Right lobe of liver (tissue), 6 donors: ENCODE results near the gene RIMS1. TPM values are rescaled to one million over a fixed set of nuclear protein-coding genes. Genes with fewer than 3 reads are reported as not detected.

Experiments
- ATAC-seq, 4 donors: fragments of 200-7000 bp; cut with Tn5 transposase; one replicate each; pipeline ENCODE4 v1.9.1; 2020; ENCODE audit warnings: mild to moderate bottlenecking in 4 of 4, moderate library complexity in 4 of 4
- DNase-seq, 3 donors: peaks; one replicate each; pipeline ENCODE4 v3.0.0-alpha.2; 2020
- H3K27ac ChIP-seq, 3 donors: fragments of 200-600 bp; one replicate each; pipeline ENCODE4 v1.8.0; 2022
- H3K27me3 ChIP-seq, 2 donors: fragments of 200-600 bp; one replicate each; pipeline ENCODE4 v1.8.0; 2022
- H3K36me3 ChIP-seq, 4 donors: fragments of 200-600 bp; sonication (generic) in 1 of 4; one replicate each; pipeline versions ENCODE4 v1.5.1 to v1.8.0; 2017 to 2022; ENCODE audit warnings: control low read depth in 1 of 4
- H3K4me1 ChIP-seq, 4 donors: fragments of 200-600 bp; sonication (generic) in 1 of 4; one replicate each; pipeline versions ENCODE4 v1.5.1 to v1.8.0; 2017 to 2022; ENCODE audit warnings: control low read depth in 1 of 4
- H3K4me3 ChIP-seq, 3 donors: fragments of 200-600 bp; one replicate each; pipeline ENCODE4 v1.8.0; 2022
- H3K9me3 ChIP-seq, 4 donors: fragments of 200-600 bp; sonication (generic) in 1 of 4; one replicate each; pipeline versions ENCODE4 v1.5.1 to v1.8.0; 2017 to 2022; ENCODE audit warnings: control low read depth in 1 of 4
- CTCF ChIP-seq, 4 donors: fragments of 200-600 bp in 3 of 4; fragments of 450-650 bp in 1 of 4; IDR thresholded peaks; one replicate each; pipeline versions ENCODE4 v1.5.1 to v1.8.0; 2016 to 2022; ENCODE audit warnings: antibody characterized with exemption in 4 of 4, mild to moderate bottlenecking in 2 of 4
- POLR2A ChIP-seq: fragments of 450-650 bp; IDR thresholded peaks from one replicate; pipeline ENCODE4 v1.6.1; 2017; ENCODE audit warnings: antibody characterized with exemption, mild to moderate bottlenecking
- WGBS: methylation state at CpG from one replicate; pipeline ENCODE4 v1.1.6; 2018; ENCODE audit warnings: low coverage, low lambda C conversion rate; ENCODE audit not compliant: insufficient coverage; ENCODE audit errors: missing lambda C conversion rate; 5-methylcytosine and 5-hydroxymethylcytosine counted together
- intact Hi-C, 2 donors: fragments of 100-400 bp; cut with DNase I; formaldehyde crosslinking; loops; one replicate each; pipeline versions ENCODE4 v1.11.2 to v1.14.1; 2022
- total RNA-seq, 6 experiments: library from RNA; depleted of rRNA in 2 of 6; stranded (reverse); fragments of >200 nt in 2 of 6; fragmentation: NEBNext Ultra II Directional in 3 of 6; extraction: Animal tissue kit (Norgen Biotek cat#: 25700) in 3 of 6; gene quantifications; one replicate each; pipeline versions ENCODE4 v1.1.0 to v1.2.4, GENCODE V29; 2016 to 2023
- donor health status: DM: no; HTN: yes; CAD: no.
- donor health status: DM: no; HTN: no; CAD: no.
- donor health status: DM: no; HTN: no; CAD: no.
- donor health status: DM: no; HTN: yes; CAD: no.
- donor health status: DM: no; HTN: yes; CAD: no.

Gene RIMS1
- total RNA-seq, 6 experiments from 2014 or later, result 0.09 to 0.69 TPM; not detected in 4

DNA sequence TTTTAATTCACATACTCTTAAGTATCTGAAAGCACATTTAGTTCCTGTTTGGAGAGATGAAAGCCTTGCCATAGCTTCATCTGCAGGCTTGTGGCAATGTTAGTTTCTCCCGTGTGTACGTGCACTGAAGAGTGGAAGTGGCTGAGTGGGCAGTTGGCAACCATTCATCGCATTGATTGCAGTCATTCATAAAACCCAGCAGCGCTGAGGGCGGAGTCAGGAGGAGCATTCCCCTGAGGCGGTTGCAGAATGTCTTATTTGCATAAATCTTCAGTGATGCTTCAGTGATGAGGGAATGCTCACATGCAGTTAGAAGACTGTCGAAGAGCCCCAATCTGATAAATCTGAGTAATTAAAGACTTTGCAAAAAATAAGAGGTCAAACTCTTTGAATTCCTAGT is 79.1 kb downstream of the RIMS1 start:
- no peak for ATAC-seq
- H3K4me1 ChIP-seq, result no peaks in the 10 kb centered on the region
- intact Hi-C loops, result no loop called here
- H3K27ac ChIP-seq, result no peak overlapping the region
- 66% methylated on average over 7 of the region's 7 CpGs for WGBS
- DNase-seq, result no peak
- H3K27me3 ChIP-seq, result no peaks in the 10 kb centered on the region
- no peaks in the 10 kb centered on the region for H3K9me3 ChIP-seq
- TF ChIP-seq POLR2A, result no peak
- TF ChIP-seq CTCF (IDR thresholded peaks at IDR 0.05), result no peak
- no peak overlapping the region for H3K4me3 ChIP-seq
- no peaks in the 10 kb centered on the region for H3K36me3 ChIP-seq

DNA sequence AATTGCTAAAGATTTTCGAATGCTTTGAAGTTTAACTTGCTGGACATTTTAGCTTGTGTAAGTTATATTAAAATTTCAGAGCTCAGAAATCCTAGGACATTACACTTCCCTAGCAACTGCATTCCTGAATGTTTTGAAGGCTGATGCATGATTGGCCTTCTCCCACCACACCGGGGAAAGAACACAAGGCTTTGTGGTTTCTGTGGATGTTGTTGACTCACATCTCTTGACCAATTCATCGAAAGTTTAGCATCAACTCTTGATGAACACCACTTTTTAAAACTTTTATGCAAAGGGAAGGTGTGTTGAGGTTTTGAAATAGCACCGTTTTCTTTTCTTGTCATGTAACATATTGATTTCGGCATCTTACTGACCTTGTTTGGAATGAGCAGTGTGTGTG is 81.1 kb downstream of the RIMS1 start:
- 36% methylated on average over 5 of the region's 5 CpGs for WGBS
- H3K36me3 ChIP-seq, result no peaks in the 10 kb centered on the region
- H3K27ac ChIP-seq, result no peak overlapping the region
- intact Hi-C loops, result no loop called here
- ATAC-seq, result no peak
- no peaks in the 10 kb centered on the region for H3K9me3 ChIP-seq
- DNase-seq, result no peak
- H3K4me3 ChIP-seq, result no peak overlapping the region
- no peak for TF ChIP-seq POLR2A
- TF ChIP-seq CTCF (IDR thresholded peaks at IDR 0.05), result no peak
- H3K27me3 ChIP-seq, result no peaks in the 10 kb centered on the region
- H3K4me1 ChIP-seq, result no peaks in the 10 kb centered on the region

DNA sequence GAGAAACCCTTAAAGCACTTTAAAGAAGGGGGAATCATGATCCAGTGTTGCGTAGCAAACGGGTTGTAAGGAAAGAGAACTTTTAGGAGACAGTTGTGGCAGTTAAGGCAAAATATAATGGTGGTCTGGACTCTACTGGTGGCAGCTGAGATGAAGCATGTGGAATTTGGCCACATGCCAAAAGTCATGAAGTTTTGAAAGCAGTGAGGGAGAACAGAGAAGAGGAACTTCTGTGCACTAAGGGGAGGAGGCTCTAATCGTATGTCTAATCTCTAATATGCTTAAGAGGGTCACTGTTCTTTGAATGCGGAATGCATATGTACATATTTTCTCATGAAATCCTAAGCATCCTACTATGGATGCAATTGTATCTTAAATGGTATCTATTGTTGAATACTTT is 91.5 kb downstream of the RIMS1 start:
- no peaks in the 10 kb centered on the region for H3K4me1 ChIP-seq
- TF ChIP-seq POLR2A (no peak), CTCF (IDR thresholded peaks at IDR 0.05) (no peak)
- H3K4me3 ChIP-seq, result no peak overlapping the region
- no peak for ATAC-seq
- no peaks in the 10 kb centered on the region for H3K36me3 ChIP-seq
- no peaks in the 10 kb centered on the region for H3K27me3 ChIP-seq
- intact Hi-C loops, result no loop called here
- no peaks in the 10 kb centered on the region for H3K9me3 ChIP-seq
- H3K27ac ChIP-seq, result no peak overlapping the region
- WGBS, result 60% methylated on average over 4 of the region's 4 CpGs
- no peak for DNase-seq

DNA sequence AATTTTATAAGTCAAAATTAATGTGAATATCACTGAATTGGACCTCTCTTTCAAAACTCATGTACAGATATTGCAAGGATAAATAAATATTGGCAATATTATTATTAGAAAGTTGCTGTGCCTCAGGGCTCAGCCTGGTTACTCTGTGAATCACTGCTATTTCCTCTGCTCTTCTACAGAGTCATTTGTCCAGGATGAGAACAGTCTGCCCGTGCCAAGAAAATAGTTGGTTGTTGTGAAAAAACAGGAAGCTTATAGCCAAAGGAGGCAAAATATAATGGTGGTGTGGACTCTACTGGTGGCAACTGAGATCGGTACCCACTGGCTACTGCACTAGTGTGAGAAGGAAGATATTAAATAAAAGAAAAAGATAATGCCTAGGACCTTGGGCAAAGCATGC is 93.6 kb downstream of the RIMS1 start:
- intact Hi-C loops, result no loop called here
- Histone ChIP-seq H3K27ac (no peak overlapping the region), H3K4me3 (no peak overlapping the region), H3K27me3 (no peaks in the 10 kb centered on the region), H3K4me1 (no peaks in the 10 kb centered on the region), H3K36me3 (no peaks in the 10 kb centered on the region), H3K9me3 (no peaks in the 10 kb centered on the region)
- no peak for DNase-seq
- ATAC-seq, result peak in 1 of 4 donors; percentile 46
- no peak for TF ChIP-seq CTCF (IDR thresholded peaks at IDR 0.05)
- TF ChIP-seq POLR2A, result no peak
- WGBS, result 45% methylated on average over 2 of the region's 2 CpGs

GRCh38 chr6:71982389-71982788 is 96.0 kb downstream of the RIMS1 start:
- no peaks in the 10 kb centered on the region for H3K9me3 ChIP-seq
- no peak overlapping the region for H3K4me3 ChIP-seq
- no peaks in the 10 kb centered on the region for H3K27me3 ChIP-seq
- WGBS, result 0% methylated on average over 1 of the region's 1 CpG
- no peaks in the 10 kb centered on the region for H3K4me1 ChIP-seq
- TF ChIP-seq POLR2A (no peak), CTCF (IDR thresholded peaks at IDR 0.05) (no peak)
- intact Hi-C loops, result no loop called here
- DNase-seq (no peak), ATAC-seq (no peak)
- H3K36me3 ChIP-seq, result no peaks in the 10 kb centered on the region
- H3K27ac ChIP-seq, result no peak overlapping the region
